ENCODE results near the gene IGSF9.

The IGSF9 gene, protein sequence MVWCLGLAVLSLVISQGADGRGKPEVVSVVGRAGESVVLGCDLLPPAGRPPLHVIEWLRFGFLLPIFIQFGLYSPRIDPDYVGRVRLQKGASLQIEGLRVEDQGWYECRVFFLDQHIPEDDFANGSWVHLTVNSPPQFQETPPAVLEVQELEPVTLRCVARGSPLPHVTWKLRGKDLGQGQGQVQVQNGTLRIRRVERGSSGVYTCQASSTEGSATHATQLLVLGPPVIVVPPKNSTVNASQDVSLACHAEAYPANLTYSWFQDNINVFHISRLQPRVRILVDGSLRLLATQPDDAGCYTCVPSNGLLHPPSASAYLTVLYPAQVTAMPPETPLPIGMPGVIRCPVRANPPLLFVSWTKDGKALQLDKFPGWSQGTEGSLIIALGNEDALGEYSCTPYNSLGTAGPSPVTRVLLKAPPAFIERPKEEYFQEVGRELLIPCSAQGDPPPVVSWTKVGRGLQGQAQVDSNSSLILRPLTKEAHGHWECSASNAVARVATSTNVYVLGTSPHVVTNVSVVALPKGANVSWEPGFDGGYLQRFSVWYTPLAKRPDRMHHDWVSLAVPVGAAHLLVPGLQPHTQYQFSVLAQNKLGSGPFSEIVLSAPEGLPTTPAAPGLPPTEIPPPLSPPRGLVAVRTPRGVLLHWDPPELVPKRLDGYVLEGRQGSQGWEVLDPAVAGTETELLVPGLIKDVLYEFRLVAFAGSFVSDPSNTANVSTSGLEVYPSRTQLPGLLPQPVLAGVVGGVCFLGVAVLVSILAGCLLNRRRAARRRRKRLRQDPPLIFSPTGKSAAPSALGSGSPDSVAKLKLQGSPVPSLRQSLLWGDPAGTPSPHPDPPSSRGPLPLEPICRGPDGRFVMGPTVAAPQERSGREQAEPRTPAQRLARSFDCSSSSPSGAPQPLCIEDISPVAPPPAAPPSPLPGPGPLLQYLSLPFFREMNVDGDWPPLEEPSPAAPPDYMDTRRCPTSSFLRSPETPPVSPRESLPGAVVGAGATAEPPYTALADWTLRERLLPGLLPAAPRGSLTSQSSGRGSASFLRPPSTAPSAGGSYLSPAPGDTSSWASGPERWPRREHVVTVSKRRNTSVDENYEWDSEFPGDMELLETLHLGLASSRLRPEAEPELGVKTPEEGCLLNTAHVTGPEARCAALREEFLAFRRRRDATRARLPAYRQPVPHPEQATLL

DNA sequence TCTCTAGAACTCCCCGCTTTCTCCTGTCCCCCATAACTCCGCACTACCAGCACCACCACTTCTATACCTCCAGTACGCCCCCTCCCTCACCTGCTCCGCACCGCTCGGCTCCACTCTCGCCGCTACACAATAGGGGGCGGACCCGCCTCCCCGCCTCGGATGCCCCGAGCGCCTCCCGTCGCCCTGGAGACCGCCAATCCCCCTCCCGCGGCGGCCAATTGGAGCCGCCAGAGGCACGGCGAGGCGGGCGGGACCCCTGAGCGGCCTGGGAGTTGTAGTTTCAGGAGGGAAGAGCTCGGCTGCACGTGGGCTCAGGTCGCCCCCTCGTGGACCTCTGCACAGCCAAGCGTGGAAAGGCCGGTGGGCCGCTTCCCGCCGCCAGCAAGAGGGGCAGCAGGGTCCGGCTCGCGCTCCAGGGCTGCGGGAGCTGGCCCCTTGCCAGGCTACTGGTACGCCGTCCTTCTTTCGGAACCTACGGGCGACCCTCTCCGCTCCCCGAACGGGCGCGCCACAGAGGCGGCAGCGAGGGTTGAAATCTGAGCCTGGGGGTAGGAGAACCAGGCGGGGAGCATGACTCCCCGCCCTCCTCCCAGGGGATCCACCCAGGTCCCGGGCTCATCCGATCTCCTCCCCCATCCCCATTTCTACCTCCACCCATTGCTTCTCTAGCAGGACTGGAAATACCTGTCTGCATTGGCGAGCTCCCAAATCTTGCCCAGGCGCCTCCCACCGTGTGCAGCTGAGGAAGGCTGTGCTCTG, at the start of gene IGSF9:
Gene IGSF9, minus strand, starts transcription at position 131 of the 759 bp plus-strand sequence. CDS start 2,159 bp downstream, outside the sequence.
- H3K4me3 ChIP-seq (ENCODE audit: low read depth, low read length), result no peak within 1 kb of the TSS
- no peak for DNase-seq (ENCODE audit: low read depth)
- no peak for TF ChIP-seq POLR2A (IDR thresholded peaks at IDR 0.05; ENCODE audit: extremely low read depth, insufficient read length)
- TF ChIP-seq, protein P1, sequence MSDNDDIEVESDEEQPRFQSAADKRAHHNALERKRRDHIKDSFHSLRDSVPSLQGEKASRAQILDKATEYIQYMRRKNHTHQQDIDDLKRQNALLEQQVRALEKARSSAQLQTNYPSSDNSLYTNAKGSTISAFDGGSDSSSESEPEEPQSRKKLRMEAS (IDR thresholded peaks at IDR 0.05; ENCODE audit: low read depth, low read length), result no peak
- no peak for TF ChIP-seq MYC (IDR thresholded peaks at IDR 0.05; ENCODE audit: low read depth, low read length)
- TF ChIP-seq, protein P2, sequence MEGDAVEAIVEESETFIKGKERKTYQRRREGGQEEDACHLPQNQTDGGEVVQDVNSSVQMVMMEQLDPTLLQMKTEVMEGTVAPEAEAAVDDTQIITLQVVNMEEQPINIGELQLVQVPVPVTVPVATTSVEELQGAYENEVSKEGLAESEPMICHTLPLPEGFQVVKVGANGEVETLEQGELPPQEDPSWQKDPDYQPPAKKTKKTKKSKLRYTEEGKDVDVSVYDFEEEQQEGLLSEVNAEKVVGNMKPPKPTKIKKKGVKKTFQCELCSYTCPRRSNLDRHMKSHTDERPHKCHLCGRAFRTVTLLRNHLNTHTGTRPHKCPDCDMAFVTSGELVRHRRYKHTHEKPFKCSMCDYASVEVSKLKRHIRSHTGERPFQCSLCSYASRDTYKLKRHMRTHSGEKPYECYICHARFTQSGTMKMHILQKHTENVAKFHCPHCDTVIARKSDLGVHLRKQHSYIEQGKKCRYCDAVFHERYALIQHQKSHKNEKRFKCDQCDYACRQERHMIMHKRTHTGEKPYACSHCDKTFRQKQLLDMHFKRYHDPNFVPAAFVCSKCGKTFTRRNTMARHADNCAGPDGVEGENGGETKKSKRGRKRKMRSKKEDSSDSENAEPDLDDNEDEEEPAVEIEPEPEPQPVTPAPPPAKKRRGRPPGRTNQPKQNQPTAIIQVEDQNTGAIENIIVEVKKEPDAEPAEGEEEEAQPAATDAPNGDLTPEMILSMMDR (IDR thresholded peaks at IDR 0.05; ENCODE audit: low read depth, low read length), result no peak

DNA sequence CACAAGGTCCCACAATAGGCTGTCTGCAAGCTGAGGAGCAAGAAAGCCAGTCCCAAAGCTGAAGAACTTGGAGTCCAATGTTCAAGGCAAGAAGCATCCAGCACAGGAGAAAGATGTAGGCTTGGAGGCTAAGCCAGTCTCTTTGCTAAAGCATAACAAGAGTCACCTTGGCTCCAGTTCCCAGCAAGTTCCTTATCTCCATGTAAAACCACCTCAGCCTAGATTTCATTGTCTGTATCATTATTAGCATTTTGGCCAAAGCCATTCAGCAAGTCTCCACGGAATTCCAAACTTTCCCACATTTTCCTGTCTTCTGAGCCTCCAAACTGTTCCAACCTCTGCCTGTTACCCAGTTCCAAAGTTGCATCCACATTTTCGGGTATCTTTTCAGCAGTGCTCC, 49.5 kb upstream of the IGSF9 start:
- DNase-seq (ENCODE audit: low read depth), result no peak
- no peak overlapping the region for H3K4me3 ChIP-seq (ENCODE audit: low read depth, low read length)
- TF ChIP-seq POLR2A (IDR thresholded peaks at IDR 0.05; ENCODE audit: extremely low read depth, insufficient read length) (no peak), MYC (IDR thresholded peaks at IDR 0.05; ENCODE audit: low read depth, low read length) (no peak)
- TF ChIP-seq, protein P1 (IDR thresholded peaks at IDR 0.05; ENCODE audit: low read depth, low read length), result no peak
- TF ChIP-seq, protein P2 (IDR thresholded peaks at IDR 0.05; ENCODE audit: low read depth, low read length), result no peak

DNA sequence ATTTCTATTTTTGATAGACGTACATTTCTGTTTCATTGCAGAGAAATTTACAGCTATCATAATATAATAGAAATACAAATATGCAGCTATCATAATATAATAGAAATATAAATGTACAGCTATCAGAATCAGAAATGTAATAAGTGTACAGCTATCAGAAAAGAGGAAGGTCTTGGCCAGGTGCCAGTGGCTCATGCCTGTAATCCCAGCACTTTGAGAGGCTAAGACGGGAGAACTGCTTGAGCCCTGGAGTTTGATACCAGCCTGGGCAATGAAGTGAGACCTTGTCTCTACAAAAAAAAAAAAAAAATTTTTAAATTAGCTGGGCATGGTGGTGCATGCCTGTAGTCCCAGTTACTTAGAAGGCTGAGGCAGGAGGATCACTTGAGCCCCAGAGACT, 48.5 kb upstream of the IGSF9 start:
- TF ChIP-seq MYC (IDR thresholded peaks at IDR 0.05; ENCODE audit: low read depth, low read length) (no peak), POLR2A (IDR thresholded peaks at IDR 0.05; ENCODE audit: extremely low read depth, insufficient read length) (no peak)
- TF ChIP-seq, protein P1 (IDR thresholded peaks at IDR 0.05; ENCODE audit: low read depth, low read length), result no peak
- TF ChIP-seq, protein P2 (IDR thresholded peaks at IDR 0.05; ENCODE audit: low read depth, low read length), result no peak
- no peak overlapping the region for H3K4me3 ChIP-seq (ENCODE audit: low read depth, low read length)
- DNase-seq (ENCODE audit: low read depth), result no peak

DNA sequence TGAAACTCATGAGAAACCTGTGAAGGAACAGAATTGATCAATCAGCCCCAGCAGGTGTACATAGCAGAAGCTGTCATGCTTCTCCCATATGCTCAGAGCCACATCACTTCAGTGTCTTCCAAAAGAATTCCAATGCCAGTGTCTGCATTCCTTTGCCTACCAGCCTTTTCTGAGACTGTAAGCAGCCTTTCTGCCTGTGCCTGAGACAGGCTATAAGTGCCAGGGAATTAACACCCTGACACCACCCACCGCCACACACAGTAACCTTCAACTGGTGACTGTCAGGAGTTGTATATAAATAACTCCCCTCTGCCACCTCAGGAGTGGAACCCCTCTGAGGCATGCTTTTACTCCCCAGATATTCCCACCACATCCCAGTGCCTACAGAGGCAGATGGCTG, 46.7 kb upstream of the IGSF9 start:
- H3K4me3 ChIP-seq (ENCODE audit: low read depth, low read length), result no peak overlapping the region
- no peak for DNase-seq (ENCODE audit: low read depth)
- TF ChIP-seq MYC (IDR thresholded peaks at IDR 0.05; ENCODE audit: low read depth, low read length), result no peak
- TF ChIP-seq, protein P2 (IDR thresholded peaks at IDR 0.05; ENCODE audit: low read depth, low read length), result no peak
- TF ChIP-seq POLR2A (IDR thresholded peaks at IDR 0.05; ENCODE audit: extremely low read depth, insufficient read length), result no peak
- TF ChIP-seq, protein P1 (IDR thresholded peaks at IDR 0.05; ENCODE audit: low read depth, low read length), result no peak

DNA sequence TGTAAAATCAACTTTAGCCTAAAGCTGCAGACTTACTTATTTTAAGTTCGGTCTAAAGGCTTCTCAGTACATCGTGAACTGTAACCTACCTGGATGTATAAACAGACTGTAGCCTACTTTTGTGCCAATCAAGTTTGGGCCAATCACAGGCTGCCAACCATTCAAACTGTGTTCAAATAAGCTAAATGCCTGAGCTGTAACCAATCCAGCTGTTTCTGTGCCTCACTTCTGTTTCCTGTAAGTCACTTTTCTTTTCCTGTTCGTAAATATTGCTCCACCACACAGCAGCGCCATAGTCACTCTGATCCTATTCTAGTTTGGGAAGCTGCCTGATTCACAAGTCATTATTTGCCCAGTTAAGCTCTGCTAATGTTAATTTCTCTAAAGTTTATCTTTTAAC, 46.1 kb upstream of the IGSF9 start:
- DNase-seq (ENCODE audit: low read depth), result peak; percentile 45

More for the DNA sequence above, 46.1 kb upstream of the IGSF9 start:
- H3K4me3 ChIP-seq (ENCODE audit: low read depth, low read length), result no peak overlapping the region
- TF ChIP-seq, protein P1 (IDR thresholded peaks at IDR 0.05; ENCODE audit: low read depth, low read length), result no peak
- TF ChIP-seq MYC (IDR thresholded peaks at IDR 0.05; ENCODE audit: low read depth, low read length) (no peak), POLR2A (IDR thresholded peaks at IDR 0.05; ENCODE audit: extremely low read depth, insufficient read length) (no peak)
- TF ChIP-seq, protein P2 (IDR thresholded peaks at IDR 0.05; ENCODE audit: low read depth, low read length), result no peak
